Testis (tissue), 3 donors: ENCODE data around the gene CCDC60. TPM values are rescaled to one million over a fixed set of nuclear protein-coding genes. Genes with fewer than 3 reads are reported as not detected.

Experiments used
- DNase-seq: peaks from one replicate; pipeline ENCODE4 v3.0.0-alpha.2; 2019
- H3K27ac ChIP-seq, 2 donors: fragments of 200-600 bp; sonication (generic); one replicate each; pipeline ENCODE4 v1.5.1; 2019
- H3K27me3 ChIP-seq: fragments of 200-600 bp; sonication (generic); one replicate; pipeline ENCODE4 v1.5.1; 2019
- H3K36me3 ChIP-seq: fragments of 200-600 bp; sonication (generic); one replicate; pipeline ENCODE4 v1.5.1; 2017; ENCODE audit warnings: low read depth; ENCODE audit errors: missing control alignments
- H3K4me1 ChIP-seq: fragments of 200-600 bp; sonication (generic); one replicate; pipeline ENCODE4 v1.5.1; 2019
- H3K4me3 ChIP-seq, 2 donors: fragments of 200-600 bp; sonication (generic); one replicate each; pipeline ENCODE4 v1.5.1; 2017 to 2019
- H3K9me3 ChIP-seq: fragments of 200-600 bp; sonication (generic); one replicate; pipeline ENCODE4 v1.5.1; 2017
- CTCF ChIP-seq, 3 experiments: fragments of 450-650 bp in 2 of 3; fragments of 200-600 bp in 1 of 3; sonication (generic) in 1 of 3; IDR thresholded peaks; one replicate each; pipeline ENCODE4 v1.5.1; 2016 to 2019; ENCODE audit warnings: antibody characterized with exemption in 3 of 3, mild to moderate bottlenecking in 2 of 3, moderate library complexity in 1 of 3
- POLR2A ChIP-seq: fragments of 450-650 bp; IDR thresholded peaks from one replicate; pipeline ENCODE4 v1.6.1; 2017; ENCODE audit warnings: antibody characterized with exemption, mild to moderate bottlenecking, moderate library complexity
- WGBS, 2 donors: methylation state at CpG; one replicate each; pipeline ENCODE4 v1.1.5; 2018; 5-methylcytosine and 5-hydroxymethylcytosine counted together
- intact Hi-C: fragments of 100-400 bp; cut with DNase I; formaldehyde crosslinking; loops from one replicate; pipeline ENCODE4 v1.15.1; 2023; ENCODE audit warnings: low total_unique reads
- polyA plus RNA-seq: library from polyadenylated mRNA; stranded (reverse); fragments of 350-450 nt; fragmentation: Illumina TruSeq; extraction: RNeasy Lipid Tissue Mini Kit (QIAGEN cat#74804); gene quantifications from one replicate; pipeline ENCODE4 v1.2.3, GENCODE V29; 2014; ENCODE audit warnings: low read depth, low replicate concordance; ENCODE audit not compliant: insufficient read depth
- total RNA-seq, 2 donors: library from RNA; depleted of rRNA; stranded (reverse); fragments of >200 nt; gene quantifications; one replicate each; pipeline ENCODE4 v1.2.3, GENCODE V29; 2016

The CCDC60 gene
- total and polyA plus RNA-seq, 3 donors from 2014 or later, result 5.7 to 35.6 (median 11.4) TPM

GRCh38 chr12:119480551-119480950 lies 146.0 kb downstream of the CCDC60 start:
- WGBS, 2 donors, result 88 to 96% methylated on average over 1 of the region's 1 CpG
- DNase-seq, result no peak
- H3K36me3 ChIP-seq, result no peaks in the 10 kb centered on the region
- H3K4me3 ChIP-seq, result no peak overlapping the region
- intact Hi-C loops, result no loop called here
- no peaks in the 10 kb centered on the region for H3K27me3 ChIP-seq
- H3K27ac ChIP-seq, result no peak overlapping the region
- no peaks in the 10 kb centered on the region for H3K4me1 ChIP-seq
- TF ChIP-seq POLR2A, result no peak
- TF ChIP-seq CTCF (IDR thresholded peaks at IDR 0.05), result no peak
- no peaks in the 10 kb centered on the region for H3K9me3 ChIP-seq

DNA sequence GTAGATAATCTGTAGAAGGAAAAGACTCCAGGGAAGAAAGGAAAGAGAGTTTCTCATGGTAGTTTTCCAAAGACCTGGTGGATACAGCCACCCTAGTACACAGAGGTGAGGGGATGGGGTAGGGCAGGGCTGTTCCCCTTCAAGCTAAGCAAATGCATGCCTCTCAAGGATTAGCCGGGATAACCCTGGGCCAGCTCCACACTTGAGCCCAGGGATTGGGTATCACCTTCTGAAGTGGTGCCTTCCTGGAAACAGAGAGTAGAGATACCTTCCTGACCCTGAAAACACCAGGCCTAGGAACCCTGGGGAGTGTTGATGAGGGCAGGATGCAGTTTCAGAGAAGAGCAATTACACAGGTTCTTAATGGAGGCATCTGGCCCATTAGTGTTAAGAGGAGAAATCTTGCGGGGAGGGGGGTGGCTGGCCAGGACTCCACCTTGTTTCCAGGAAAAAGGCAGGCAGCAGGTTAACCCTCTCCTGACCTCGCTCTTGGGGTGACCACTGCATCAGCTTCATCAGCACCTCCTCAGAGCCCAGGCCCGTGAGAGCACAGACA lies 152.1 kb downstream of the CCDC60 start:
- Histone ChIP-seq H3K36me3 (no peaks in the 10 kb centered on the region), H3K4me3 (no peak overlapping the region), H3K9me3 (no peaks in the 10 kb centered on the region), H3K27me3 (no peaks in the 10 kb centered on the region), H3K4me1 (no peaks in the 10 kb centered on the region), H3K27ac (no peak overlapping the region)
- intact Hi-C loops, result no loop called here
- no peak for TF ChIP-seq CTCF (IDR thresholded peaks at IDR 0.05)
- no peak for TF ChIP-seq POLR2A
- 44 to 61% methylated on average over 3 to 4 of the region's 4 CpGs for WGBS, 2 donors
- no peak for DNase-seq

GRCh38 chr12:119491814-119492213 lies 157.3 kb downstream of the CCDC60 start:
- Histone ChIP-seq H3K9me3 (no peaks in the 10 kb centered on the region), H3K4me1 (no peaks in the 10 kb centered on the region), H3K36me3 (no peaks in the 10 kb centered on the region), H3K27ac (no peak overlapping the region), H3K4me3 (no peak overlapping the region), H3K27me3 (no peaks in the 10 kb centered on the region)
- no peak for DNase-seq
- 88 to 91% methylated on average over 5 of the region's 5 CpGs for WGBS, 2 donors
- intact Hi-C loops, result no loop called here
- TF ChIP-seq CTCF (IDR thresholded peaks at IDR 0.05), result no peak
- TF ChIP-seq POLR2A, result no peak

GRCh38 chr12:119500209-119500608 lies 165.7 kb downstream of the CCDC60 start:
- H3K9me3 ChIP-seq, result no peaks in the 10 kb centered on the region
- H3K27me3 ChIP-seq, result no peaks in the 10 kb centered on the region
- no peak for DNase-seq
- intact Hi-C loops, result no loop called here
- no peaks in the 10 kb centered on the region for H3K4me1 ChIP-seq
- TF ChIP-seq CTCF (IDR thresholded peaks at IDR 0.05) (no peak), POLR2A (no peak)
- H3K4me3 ChIP-seq, result no peak overlapping the region
- H3K36me3 ChIP-seq, result no peaks in the 10 kb centered on the region
- H3K27ac ChIP-seq, result no peak overlapping the region
- 79 to 87% methylated on average over 4 of the region's 4 CpGs for WGBS, 2 donors

GRCh38 chr12:119501052-119501451 lies 166.5 kb downstream of the CCDC60 start:
- intact Hi-C loops, result no loop called here
- Histone ChIP-seq H3K27me3 (no peaks in the 10 kb centered on the region), H3K36me3 (no peaks in the 10 kb centered on the region), H3K4me1 (no peaks in the 10 kb centered on the region), H3K9me3 (no peaks in the 10 kb centered on the region), H3K4me3 (no peak overlapping the region), H3K27ac (no peak overlapping the region)
- DNase-seq, result no peak
- 90% methylated on average over 2 of the region's 2 CpGs for WGBS, 2 donors
- no peak for TF ChIP-seq CTCF (IDR thresholded peaks at IDR 0.05)
- no peak for TF ChIP-seq POLR2A
